IMR-90 (cell line): ENCODE results near the gene MRPS18A. TPM values are rescaled to one million over a fixed set of nuclear protein-coding genes. Genes with fewer than 3 reads are reported as not detected.

ENCODE experiments used
- ATAC-seq: fragments of 200-7000 bp; cut with Tn5 transposase; 2 replicates; pipeline ENCODE4 v1.9.1; 2020; ENCODE audit warnings: low read depth, mild to moderate bottlenecking, moderate library complexity
- BruUV-seq: library from RNA; stranded (reverse); fragments of 400-500 nt; replicated peaks from 2 replicates; lab custom pipeline; 2021; lab: Mats Ljungman, UMichigan
- CTCF ChIA-PET: fragments of 300-600 bp; formaldehyde crosslinking; extraction: SDS; loops from one replicate; lab custom pipeline; 2021; ENCODE audit warnings: antibody characterized with exemption; lab: Yijun Ruan, JAX
- POLR2A ChIA-PET: fragments of 300-600 bp; sonication (Branson Sonifier 250); formaldehyde crosslinking; loops from one replicate; lab custom pipeline; 2022; ENCODE audit warnings: antibody characterized with exemption; ENCODE audit not compliant: unreplicated experiment; lab: Charles Lee
- DNase-seq: peaks from one replicate; pipeline ENCODE4 v3.0.0; 2013
- H2AFZ ChIP-seq: replicated peaks from 2 replicates; pipeline ENCODE3; 2013; ENCODE audit warnings: low read length, mild to moderate bottlenecking; ENCODE audit not compliant: poor library complexity
- H2AK5ac ChIP-seq: 2 replicates; pipeline ENCODE4 v1.6.1; 2013; ENCODE audit warnings: low read depth, low read length, inconsistent platforms
- H2AK9ac ChIP-seq: replicated peaks from 2 replicates; pipeline ENCODE3; 2013; ENCODE audit warnings: mild to moderate bottlenecking, low read depth, low read length, moderate library complexity; ENCODE audit not compliant: poor library complexity
- H2BK120ac ChIP-seq: 2 replicates; pipeline ENCODE4 v1.6.1; 2013; ENCODE audit warnings: low read depth, low read length, inconsistent platforms
- H2BK15ac ChIP-seq: 3 replicates; pipeline ENCODE4 v1.6.1; 2013; ENCODE audit warnings: low read depth, low read length, inconsistent platforms
- H2BK20ac ChIP-seq: 2 replicates; pipeline ENCODE4 v1.6.1; 2013; ENCODE audit warnings: low read depth, mild to moderate bottlenecking, inconsistent platforms, low read length, moderate library complexity
- H2BK5ac ChIP-seq: 2 replicates; pipeline ENCODE4 v1.6.1; 2013; ENCODE audit warnings: mild to moderate bottlenecking, low read depth, low read length, inconsistent platforms; ENCODE audit not compliant: poor library complexity, severe bottlenecking
- H3K14ac ChIP-seq: replicated peaks from 2 replicates; pipeline ENCODE4 v1.6.1; 2013; ENCODE audit warnings: low read depth, low read length, inconsistent platforms
- H3K18ac ChIP-seq: 2 replicates; pipeline ENCODE4 v1.6.1; 2013; ENCODE audit warnings: low read depth, low read length, control low read depth
- H3K23ac ChIP-seq: 2 replicates; pipeline ENCODE4 v1.6.1; 2013; ENCODE audit warnings: low read depth, low read length, inconsistent platforms
- H3K27ac ChIP-seq: 2 replicates; pipeline ENCODE4 v1.5.1; 2013; ENCODE audit warnings: mild to moderate bottlenecking, control low read depth, low read length; ENCODE audit not compliant: insufficient read depth
- H3K27me3 ChIP-seq: 2 replicates; pipeline ENCODE4 v1.6.1; 2013; ENCODE audit warnings: low read length; ENCODE audit not compliant: control insufficient read depth, insufficient read depth
- H3K36me3 ChIP-seq: 2 replicates; pipeline ENCODE4 v1.6.1; 2013; ENCODE audit warnings: low read length, mixed read lengths; ENCODE audit not compliant: control insufficient read depth, insufficient read depth
- H3K4ac ChIP-seq: 2 replicates; pipeline ENCODE4 v1.6.1; 2013; ENCODE audit warnings: low read depth, low read length, inconsistent platforms
- H3K4me1 ChIP-seq: 2 replicates; pipeline ENCODE4 v1.6.1; 2013; ENCODE audit warnings: low read length, mixed read lengths; ENCODE audit not compliant: control insufficient read depth, insufficient read depth
- H3K4me2 ChIP-seq: 2 replicates; pipeline ENCODE4 v1.6.1; 2013; ENCODE audit warnings: low read depth, mild to moderate bottlenecking, control low read depth, low read length, moderate library complexity
- H3K4me3 ChIP-seq: 2 replicates; pipeline ENCODE4 v1.5.1; 2013; ENCODE audit warnings: low read depth, mild to moderate bottlenecking, control low read depth, low read length, moderate library complexity; ENCODE audit not compliant: insufficient read depth
- H3K56ac ChIP-seq: 2 replicates; pipeline ENCODE4 v1.6.1; 2013; ENCODE audit warnings: low read length, inconsistent platforms; ENCODE audit not compliant: insufficient read depth; ENCODE audit errors: extremely low read depth
- H3K79me1 ChIP-seq, 2 experiments: 2 replicates each; pipeline ENCODE4 v1.6.1; 2013; ENCODE audit warnings: low read length in 2 of 2, inconsistent platforms in 1 of 2, low read depth in 1 of 2
- H3K9ac ChIP-seq: 2 replicates; pipeline ENCODE4 v1.6.1; 2013; ENCODE audit warnings: low read depth, low read length, control low read depth
- H3K9me1 ChIP-seq: 2 replicates; pipeline ENCODE4 v1.6.1; 2013; ENCODE audit warnings: low read length, inconsistent platforms; ENCODE audit not compliant: insufficient read depth
- H3K9me3 ChIP-seq: 2 replicates; pipeline ENCODE4 v1.6.1; 2013; ENCODE audit warnings: low read length; ENCODE audit not compliant: control insufficient read depth, insufficient read depth
- H4K20me1 ChIP-seq: 2 replicates; pipeline ENCODE4 v1.6.1; 2013; ENCODE audit warnings: low read length, inconsistent platforms; ENCODE audit not compliant: insufficient read depth
- H4K5ac ChIP-seq: 2 replicates; pipeline ENCODE4 v1.6.1; 2013; ENCODE audit warnings: mild to moderate bottlenecking, low read depth, low read length, control low read depth
- H4K8ac ChIP-seq, 2 experiments: 2 replicates each; pipeline ENCODE4 v1.6.1; 2013; ENCODE audit warnings: low read depth in 2 of 2, low read length in 2 of 2, control low read depth in 1 of 2, inconsistent platforms in 1 of 2
- H4K91ac ChIP-seq: 2 replicates; pipeline ENCODE4 v1.6.1; 2013; ENCODE audit warnings: low read depth, low read length, inconsistent platforms; ENCODE audit not compliant: insufficient read depth
- BHLHE40 ChIP-seq: fragments of 150-350 bp; IDR thresholded peaks from 2 replicates; pipeline ENCODE4 v1.6.1; 2016; ENCODE audit warnings: mild to moderate bottlenecking, low read depth, low read length
- CEBPB ChIP-seq: IDR thresholded peaks from 2 replicates; pipeline ENCODE4 v1.6.1; 2012; ENCODE audit warnings: low read depth, low read length, improper control_type of control experiment
- CHD1 ChIP-seq: IDR thresholded peaks from 2 replicates; pipeline ENCODE4 v1.6.1; 2012; ENCODE audit warnings: low read depth, low read length, improper control_type of control experiment
- CTCF ChIP-seq: conservative IDR thresholded peaks from 2 replicates; pipeline ENCODE4 v1.5.1; 2012; ENCODE audit warnings: mild to moderate bottlenecking, low read depth, low read length, improper control_type of control experiment
- ELK1 ChIP-seq: fragments of 150-350 bp; IDR thresholded peaks from 2 replicates; pipeline ENCODE4 v1.6.1; 2016; ENCODE audit warnings: low read depth, mild to moderate bottlenecking, low read length, moderate library complexity, borderline replicate concordance
- FOS ChIP-seq: fragments of 150-350 bp; IDR thresholded peaks from 2 replicates; pipeline ENCODE4 v1.6.1; 2016; ENCODE audit warnings: low read depth, low read length
- MAFK ChIP-seq: IDR thresholded peaks from 2 replicates; pipeline ENCODE4 v1.6.1; 2012; ENCODE audit warnings: low read depth, low read length, improper control_type of control experiment
- MAZ ChIP-seq: IDR thresholded peaks from 2 replicates; pipeline ENCODE4 v1.6.1; 2012; ENCODE audit warnings: low read depth, mild to moderate bottlenecking, low read length, improper control_type of control experiment, moderate library complexity, borderline replicate concordance
- MXI1 ChIP-seq: IDR thresholded peaks from 2 replicates; pipeline ENCODE4 v1.6.1; 2012; ENCODE audit warnings: low read depth, mild to moderate bottlenecking, low read length, moderate library complexity, borderline replicate concordance
- NFE2L2 ChIP-seq: fragments of 150-350 bp; IDR thresholded peaks from 2 replicates; pipeline ENCODE4 v1.6.1; 2016; ENCODE audit warnings: low read depth, mild to moderate bottlenecking, low read length
- POLR2A ChIP-seq: IDR thresholded peaks from 2 replicates; pipeline ENCODE4 v1.6.1; 2012; ENCODE audit warnings: mild to moderate bottlenecking, low read depth, low read length
- RAD21 ChIP-seq: IDR thresholded peaks from 2 replicates; pipeline ENCODE4 v1.6.1; 2012; ENCODE audit warnings: low read length, improper control_type of control experiment
- RCOR1 ChIP-seq: IDR thresholded peaks from 2 replicates; pipeline ENCODE4 v1.6.1; 2012; ENCODE audit warnings: mild to moderate bottlenecking, low read length, improper control_type of control experiment; ENCODE audit not compliant: insufficient replicate concordance
- RFX5 ChIP-seq: IDR thresholded peaks from 2 replicates; pipeline ENCODE4 v1.8.0; 2012; ENCODE audit warnings: low read depth, mild to moderate bottlenecking, low read length, moderate library complexity
- SMC3 ChIP-seq: fragments of 150-350 bp; IDR thresholded peaks from 2 replicates; pipeline ENCODE4 v1.6.1; 2016; ENCODE audit warnings: low read depth, mild to moderate bottlenecking, antibody characterized with exemption, low read length, moderate library complexity
- USF2 ChIP-seq: fragments of 150-350 bp; IDR thresholded peaks from 2 replicates; pipeline ENCODE4 v1.6.1; 2017; ENCODE audit warnings: mild to moderate bottlenecking, antibody characterized with exemption, low read length, low read depth
- WGBS, 2 experiments: methylation state at CpG; one replicate each; pipeline versions ENCODE4 v1.1.5 to v1.1.7; 2013; ENCODE audit warnings: missing lambda C conversion rate in 2 of 2; ENCODE audit not compliant: insufficient read length in 1 of 2; ENCODE audit errors: extremely low coverage in 2 of 2; 5-methylcytosine and 5-hydroxymethylcytosine counted together
- dilution Hi-C: fragments of 300-500 bp; cut with HindIII; formaldehyde crosslinking; loops from one replicate; pipeline ENCODE4 v1.14.3; 2018; ENCODE audit warnings: low sequenced_read_pairs; ENCODE audit not compliant: unreplicated experiment
- in situ Hi-C: fragments of 300-500 bp; cut with MboI; formaldehyde crosslinking; loops from 3 replicates; pipeline ENCODE4 v1.14.3; 2019; ENCODE audit warnings: low sequenced_read_pairs, inconsistent platforms, mixed read lengths
- intact Hi-C: fragments of 100-400 bp; cut with micrococcal nuclease; formaldehyde crosslinking; loops from 2 replicates; pipeline ENCODE4 v1.10.0; 2022
- polyA plus RNA-seq, 3 experiments: library from polyadenylated mRNA; depleted of rRNA; stranded (reverse); fragments of >200 nt; gene quantifications; 2 replicates each; pipeline ENCODE4 v1.2.3, GENCODE V29; 2012; ENCODE audit warnings: low replicate concordance in 1 of 3
- total RNA-seq: library from RNA; depleted of rRNA; stranded (reverse); fragments of >200 nt; gene quantifications from 2 replicates; pipeline ENCODE4 v1.2.3, GENCODE V29; 2012

MRPS18A gene
- total and polyA plus RNA-seq, 2 of the 4 experiments (the other 2 are of a cell fraction) = 47.0 to 56.6 TPM

GRCh38 chr6:43736211-43736786, 48.7 kb upstream of the MRPS18A start:
- in situ Hi-C loops = no loop called here

More at GRCh38 chr6:43736211-43736786, 48.7 kb upstream of the MRPS18A start:
- H2BK5ac ChIP-seq = no peak overlapping the region
- intact Hi-C loops = no loop called here
- peaks cover 6% of the 10 kb centered on the region; the same call in 1 of the 2 replicates for H3K9me1 ChIP-seq
- H2AFZ ChIP-seq = no peak overlapping the region
- no CpG with 5 or more reads among the region's 2 CpGs for WGBS, 2 experiments
- no peak overlapping the region for H3K9ac ChIP-seq
- no peak overlapping the region for H3K27ac ChIP-seq
- no peaks in the 10 kb centered on the region for H4K20me1 ChIP-seq
- no peak overlapping the region for H3K4me3 ChIP-seq
- no peak overlapping the region for H3K18ac ChIP-seq
- no peak for ATAC-seq
- dilution Hi-C loops = no loop called here
- no peak overlapping the region for H4K8ac ChIP-seq
- H3K27me3 ChIP-seq = peaks cover 7% of the 10 kb centered on the region
- no peak overlapping the region for H2AK9ac ChIP-seq
- ChIA-PET CTCF (no interaction called here), POLR2A (no interaction called here)
- H3K9me3 ChIP-seq = peaks cover 5% of the 10 kb centered on the region
- TF ChIP-seq USF2 = no peak
- no peak for TF ChIP-seq CHD1
- TF ChIP-seq RAD21 = no peak
- no peak for TF ChIP-seq RFX5
- TF ChIP-seq NFE2L2 = no peak
- no peak for TF ChIP-seq MXI1
- no peak for TF ChIP-seq CTCF
- TF ChIP-seq CEBPB = no peak
- TF ChIP-seq ELK1 = no peak
- TF ChIP-seq FOS = no peak
- TF ChIP-seq RCOR1 = no peak
- no peak for TF ChIP-seq MAFK
- no peak for TF ChIP-seq MAZ
- TF ChIP-seq BHLHE40 = no peak
- no peak for TF ChIP-seq POLR2A
- no peak for TF ChIP-seq SMC3
- H3K36me3 ChIP-seq = no peaks in the 10 kb centered on the region
- H3K4me1 ChIP-seq = no peaks in the 10 kb centered on the region; the same call in 1 of the 2 replicates
- DNase-seq = no peak
- no peaks in the 10 kb centered on the region for H3K79me1 ChIP-seq
- no peak overlapping the region for H2BK120ac ChIP-seq
- no peak overlapping the region for H3K14ac ChIP-seq
- no peak overlapping the region for H4K5ac ChIP-seq
- H2BK20ac ChIP-seq = no peak overlapping the region
- H3K4me2 ChIP-seq = no peak overlapping the region
- no peak overlapping the region for H2AK5ac ChIP-seq
- BruUV-seq = no TSS peak
- H4K91ac ChIP-seq = no peak overlapping the region
- H3K56ac ChIP-seq = no peak overlapping the region
- H2BK15ac ChIP-seq = no peak overlapping the region
- H3K23ac ChIP-seq = no peak overlapping the region
- no peak overlapping the region for H3K4ac ChIP-seq
